ENCODE data around the gene RNF128.

DNA sequence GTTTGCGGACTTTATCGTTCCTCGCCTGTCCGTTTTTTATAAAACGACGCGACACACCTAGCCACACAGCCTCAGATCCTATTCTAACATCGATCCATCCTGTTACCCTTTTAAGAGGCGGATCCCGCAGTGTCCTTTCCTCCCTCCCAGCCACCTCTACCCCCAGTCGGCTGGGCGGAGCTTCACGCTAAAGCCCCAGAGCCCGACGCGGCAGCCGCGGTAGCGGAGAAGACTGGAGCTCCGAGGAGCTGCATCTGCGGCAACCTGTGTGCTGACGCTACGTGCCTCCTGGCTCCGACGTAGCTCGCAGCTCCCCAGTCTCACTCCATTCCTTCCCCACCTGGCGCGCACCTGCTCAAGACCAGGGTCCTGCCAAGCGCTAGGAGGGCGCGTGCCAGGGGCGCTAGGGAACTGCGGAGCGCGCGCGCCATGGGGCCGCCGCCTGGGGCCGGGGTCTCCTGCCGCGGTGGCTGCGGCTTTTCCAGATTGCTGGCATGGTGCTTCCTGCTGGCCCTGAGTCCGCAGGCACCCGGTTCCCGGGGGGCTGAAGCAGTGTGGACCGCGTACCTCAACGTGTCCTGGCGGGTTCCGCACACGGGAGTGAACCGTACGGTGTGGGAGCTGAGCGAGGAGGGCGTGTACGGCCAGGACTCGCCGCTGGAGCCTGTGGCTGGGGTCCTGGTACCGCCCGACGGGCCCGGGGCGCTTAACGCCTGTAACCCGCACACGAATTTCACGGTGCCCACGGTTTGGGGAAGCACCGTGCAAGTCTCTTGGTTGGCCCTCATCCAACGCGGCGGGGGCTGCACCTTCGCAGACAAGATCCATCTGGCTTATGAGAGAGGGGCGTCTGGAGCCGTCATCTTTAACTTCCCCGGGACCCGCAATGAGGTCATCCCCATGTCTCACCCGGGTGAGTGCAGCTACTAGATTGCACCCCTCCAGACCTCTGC lies at the start of gene RNF128:
- TF ChIP-seq EZH2 (IDR thresholded peaks at IDR 0.05; ENCODE audit: low read depth) = no peak
- TF ChIP-seq, protein P1, sequence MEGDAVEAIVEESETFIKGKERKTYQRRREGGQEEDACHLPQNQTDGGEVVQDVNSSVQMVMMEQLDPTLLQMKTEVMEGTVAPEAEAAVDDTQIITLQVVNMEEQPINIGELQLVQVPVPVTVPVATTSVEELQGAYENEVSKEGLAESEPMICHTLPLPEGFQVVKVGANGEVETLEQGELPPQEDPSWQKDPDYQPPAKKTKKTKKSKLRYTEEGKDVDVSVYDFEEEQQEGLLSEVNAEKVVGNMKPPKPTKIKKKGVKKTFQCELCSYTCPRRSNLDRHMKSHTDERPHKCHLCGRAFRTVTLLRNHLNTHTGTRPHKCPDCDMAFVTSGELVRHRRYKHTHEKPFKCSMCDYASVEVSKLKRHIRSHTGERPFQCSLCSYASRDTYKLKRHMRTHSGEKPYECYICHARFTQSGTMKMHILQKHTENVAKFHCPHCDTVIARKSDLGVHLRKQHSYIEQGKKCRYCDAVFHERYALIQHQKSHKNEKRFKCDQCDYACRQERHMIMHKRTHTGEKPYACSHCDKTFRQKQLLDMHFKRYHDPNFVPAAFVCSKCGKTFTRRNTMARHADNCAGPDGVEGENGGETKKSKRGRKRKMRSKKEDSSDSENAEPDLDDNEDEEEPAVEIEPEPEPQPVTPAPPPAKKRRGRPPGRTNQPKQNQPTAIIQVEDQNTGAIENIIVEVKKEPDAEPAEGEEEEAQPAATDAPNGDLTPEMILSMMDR (conservative IDR thresholded peaks at IDR 0.05) = no peak

All from PC-9 (cell line).